Endothelial cell (in vitro differentiated cells): Measurements from ENCODE around the gene RIN3. TPM values are rescaled to one million over a fixed set of nuclear protein-coding genes. Genes with fewer than 3 reads are reported as not detected.

Experiments
- DNase-seq: peaks from one replicate; pipeline ENCODE4 v3.0.0; 2021; ENCODE audit warnings: low spot score
- H3K27ac Mint-ChIP-seq: one replicate; pipeline ENCODE4 v1.8.0; 2021; ENCODE audit warnings: mixed read lengths, inconsistent platforms; ENCODE audit not compliant: unreplicated experiment
- H3K27me3 Mint-ChIP-seq: one replicate; pipeline ENCODE4 v1.8.0; 2021; ENCODE audit warnings: mild to moderate bottlenecking, moderate library complexity, mixed read lengths, inconsistent platforms; ENCODE audit not compliant: unreplicated experiment
- H3K36me3 Mint-ChIP-seq: one replicate; pipeline ENCODE4 v1.8.0; 2021; ENCODE audit warnings: mild to moderate bottlenecking, low read depth, mixed read lengths, inconsistent platforms; ENCODE audit not compliant: unreplicated experiment
- H3K4me1 Mint-ChIP-seq: one replicate; pipeline ENCODE4 v1.8.0; 2021; ENCODE audit warnings: mild to moderate bottlenecking, mixed read lengths, inconsistent platforms; ENCODE audit not compliant: unreplicated experiment
- H3K4me3 Mint-ChIP-seq: one replicate; pipeline ENCODE4 v1.8.0; 2021; ENCODE audit warnings: mild to moderate bottlenecking, mixed read lengths, inconsistent platforms; ENCODE audit not compliant: unreplicated experiment
- H3K9me3 Mint-ChIP-seq: one replicate; pipeline ENCODE4 v1.8.0; 2021; ENCODE audit warnings: mixed read lengths, inconsistent platforms; ENCODE audit not compliant: unreplicated experiment
- total RNA-seq: library from RNA; stranded (reverse); fragmentation: NEBNext Ultra II Directional; extraction: Animal tissue kit (Norgen Biotek cat#: 25700); gene quantifications from one replicate; pipeline ENCODE4 v1.2.1, GENCODE V29; 2021; ENCODE audit not compliant: unreplicated experiment
- TF ChIP-seq, protein P1 (sequence below): fragments of 200-600 bp; sonication (generic); IDR thresholded peaks from one replicate; pipeline ENCODE4 v1.5.0; 2021; ENCODE audit warnings: antibody characterized with exemption; ENCODE audit not compliant: unreplicated experiment

The RIN3 gene
- total RNA-seq, 1 donor from 2014 or later, result 25.8 TPM

DNA sequence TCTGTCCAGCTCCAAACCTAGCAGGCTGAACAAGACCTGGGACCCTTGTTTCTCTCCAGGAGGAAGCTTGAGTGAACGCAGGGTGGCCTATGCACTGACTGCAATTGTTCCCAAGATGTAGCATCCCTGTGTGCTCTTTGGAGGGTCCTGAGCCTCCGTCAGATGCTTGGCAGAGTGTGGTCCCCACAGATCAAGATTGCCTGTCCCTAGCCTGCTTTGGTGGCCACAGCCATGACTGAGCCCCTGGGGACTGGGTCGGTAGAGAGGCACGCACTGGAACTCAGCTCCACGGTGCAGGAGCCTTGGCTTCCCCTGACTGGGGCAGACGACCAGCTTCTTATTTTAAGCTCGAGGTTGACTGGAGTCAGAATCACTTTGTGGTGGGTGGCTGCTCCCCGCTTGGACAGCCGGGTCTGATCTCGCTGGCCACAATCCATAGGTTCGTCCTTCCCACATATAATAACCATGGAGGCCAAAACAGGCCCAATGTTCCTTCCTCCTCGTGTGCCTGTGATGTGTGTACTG is 137.1 kb downstream of the RIN3 start:
- Mint-ChIP-seq H3K27ac (no peak overlapping the region), H3K9me3 (no peaks in the 10 kb centered on the region), H3K4me1 (no peaks in the 10 kb centered on the region), H3K4me3 (no peak overlapping the region), H3K27me3 (peaks cover 2% of the 10 kb centered on the region), H3K36me3 (peaks cover 21% of the 10 kb centered on the region)
- TF ChIP-seq, protein P1, sequence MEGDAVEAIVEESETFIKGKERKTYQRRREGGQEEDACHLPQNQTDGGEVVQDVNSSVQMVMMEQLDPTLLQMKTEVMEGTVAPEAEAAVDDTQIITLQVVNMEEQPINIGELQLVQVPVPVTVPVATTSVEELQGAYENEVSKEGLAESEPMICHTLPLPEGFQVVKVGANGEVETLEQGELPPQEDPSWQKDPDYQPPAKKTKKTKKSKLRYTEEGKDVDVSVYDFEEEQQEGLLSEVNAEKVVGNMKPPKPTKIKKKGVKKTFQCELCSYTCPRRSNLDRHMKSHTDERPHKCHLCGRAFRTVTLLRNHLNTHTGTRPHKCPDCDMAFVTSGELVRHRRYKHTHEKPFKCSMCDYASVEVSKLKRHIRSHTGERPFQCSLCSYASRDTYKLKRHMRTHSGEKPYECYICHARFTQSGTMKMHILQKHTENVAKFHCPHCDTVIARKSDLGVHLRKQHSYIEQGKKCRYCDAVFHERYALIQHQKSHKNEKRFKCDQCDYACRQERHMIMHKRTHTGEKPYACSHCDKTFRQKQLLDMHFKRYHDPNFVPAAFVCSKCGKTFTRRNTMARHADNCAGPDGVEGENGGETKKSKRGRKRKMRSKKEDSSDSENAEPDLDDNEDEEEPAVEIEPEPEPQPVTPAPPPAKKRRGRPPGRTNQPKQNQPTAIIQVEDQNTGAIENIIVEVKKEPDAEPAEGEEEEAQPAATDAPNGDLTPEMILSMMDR, result no peak
- DNase-seq, result no peak

DNA sequence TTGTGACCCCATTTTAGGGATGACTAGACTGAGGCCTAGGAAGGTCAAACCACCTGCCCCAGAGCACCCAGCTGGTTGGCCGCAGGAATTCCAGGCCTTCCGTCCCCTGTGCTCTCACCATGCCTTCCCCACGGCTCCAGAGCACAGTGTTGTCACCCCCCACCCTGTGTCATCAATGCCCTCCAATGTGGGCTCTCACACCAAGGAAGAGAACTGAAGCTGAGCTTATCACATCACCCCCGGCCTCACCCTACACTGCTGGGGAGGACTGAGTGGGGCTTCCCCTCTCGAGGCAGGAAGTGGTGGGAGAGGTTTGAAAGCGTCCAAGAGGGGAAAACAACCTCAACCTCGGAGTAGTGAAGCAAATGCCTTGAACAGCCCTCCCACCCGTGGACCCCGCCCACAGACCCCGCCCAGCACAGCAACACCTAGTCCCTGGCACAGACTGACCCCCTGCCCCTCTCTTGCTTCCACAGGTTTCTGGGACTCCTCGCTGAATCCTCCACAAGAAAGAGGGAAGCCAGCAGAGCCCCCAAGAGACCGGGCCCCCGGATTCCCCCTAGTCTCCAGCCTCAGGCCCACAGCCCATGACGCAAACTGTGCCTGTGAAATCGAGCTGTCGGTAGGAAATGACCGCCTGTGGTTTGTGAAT is 137.7 kb downstream of the RIN3 start:
- Mint-ChIP-seq H3K4me1 (no peaks in the 10 kb centered on the region), H3K4me3 (no peak overlapping the region), H3K27me3 (peaks cover 4% of the 10 kb centered on the region), H3K27ac (no peak overlapping the region), H3K36me3 (peaks cover 27% of the 10 kb centered on the region), H3K9me3 (no peaks in the 10 kb centered on the region)
- no peak for DNase-seq
- TF ChIP-seq, protein P1, result no peak

DNA sequence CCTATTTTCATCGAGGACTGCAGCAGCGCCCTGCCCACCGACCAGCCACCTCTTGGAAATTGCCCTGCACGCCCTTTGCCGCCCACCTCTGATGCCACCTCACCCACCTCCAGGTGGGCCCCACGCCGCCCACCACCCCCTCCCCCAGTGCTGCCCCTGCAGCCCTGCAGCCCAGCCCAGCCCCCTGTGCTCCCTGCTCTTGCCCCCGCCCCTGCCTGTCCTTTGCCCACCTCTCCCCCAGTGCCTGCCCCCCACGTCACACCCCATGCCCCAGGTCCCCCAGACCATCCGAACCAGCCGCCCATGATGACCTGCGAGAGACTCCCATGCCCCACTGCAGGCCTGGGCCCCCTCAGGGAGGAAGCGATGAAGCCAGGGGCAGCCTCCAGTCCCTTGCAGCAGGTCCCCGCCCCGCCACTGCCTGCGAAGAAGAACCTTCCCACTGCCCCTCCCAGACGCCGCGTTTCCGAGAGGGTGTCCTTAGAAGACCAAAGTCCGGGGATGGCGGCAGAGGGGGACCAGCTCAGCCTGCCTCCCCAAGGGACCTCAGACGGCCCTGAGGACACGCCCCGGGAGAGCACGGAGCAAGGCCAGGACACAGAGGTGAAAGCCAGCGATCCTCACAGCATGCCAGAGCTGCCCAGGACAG is 138.3 kb downstream of the RIN3 start:
- TF ChIP-seq, protein P1, result no peak
- H3K4me3 Mint-ChIP-seq, result no peak overlapping the region
- no peaks in the 10 kb centered on the region for H3K9me3 Mint-ChIP-seq
- no peak for DNase-seq
- peaks cover 31% of the 10 kb centered on the region for H3K36me3 Mint-ChIP-seq
- H3K27me3 Mint-ChIP-seq, result peaks cover 7% of the 10 kb centered on the region
- no peak overlapping the region for H3K27ac Mint-ChIP-seq
- H3K4me1 Mint-ChIP-seq, result no peaks in the 10 kb centered on the region

DNA sequence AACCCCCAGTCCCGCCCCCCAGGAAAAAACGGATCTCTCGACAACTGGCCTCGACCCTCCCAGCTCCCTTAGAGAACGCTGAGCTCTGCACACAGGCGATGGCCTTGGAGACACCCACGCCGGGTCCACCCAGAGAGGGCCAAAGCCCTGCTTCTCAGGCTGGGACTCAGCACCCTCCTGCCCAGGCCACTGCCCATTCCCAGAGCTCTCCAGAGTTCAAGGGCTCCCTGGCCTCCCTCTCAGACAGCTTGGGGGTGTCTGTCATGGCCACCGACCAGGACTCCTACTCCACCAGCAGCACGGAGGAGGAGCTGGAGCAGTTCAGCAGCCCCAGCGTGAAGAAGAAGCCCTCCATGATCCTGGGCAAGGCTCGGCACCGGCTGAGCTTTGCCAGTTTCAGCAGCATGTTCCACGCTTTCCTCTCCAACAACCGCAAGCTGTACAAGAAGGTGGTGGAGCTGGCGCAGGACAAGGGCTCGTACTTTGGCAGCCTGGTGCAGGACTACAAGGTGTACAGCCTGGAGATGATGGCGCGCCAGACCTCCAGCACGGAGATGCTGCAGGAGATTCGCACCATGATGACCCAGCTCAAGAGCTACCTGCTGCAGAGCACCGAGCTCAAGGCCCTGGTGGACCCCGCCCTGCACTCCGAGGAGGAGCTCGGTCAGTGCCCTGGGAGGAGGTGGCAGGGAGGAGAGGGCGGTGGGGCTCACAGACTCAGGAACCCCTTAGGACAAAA is 139.0 kb downstream of the RIN3 start:
- Mint-ChIP-seq H3K9me3 (no peaks in the 10 kb centered on the region), H3K27ac (no peak overlapping the region), H3K27me3 (peaks cover 7% of the 10 kb centered on the region), H3K36me3 (peaks cover 31% of the 10 kb centered on the region), H3K4me1 (peaks cover 5% of the 10 kb centered on the region), H3K4me3 (no peak overlapping the region)
- TF ChIP-seq, protein P1, result no peak
- DNase-seq, result no peak
